NCI-H2107 (cell line): ENCODE measurements around the gene ZCCHC24.

ENCODE experiments used
- DNase-seq: peaks from one replicate; lab custom pipeline; 2025; lab: John Stamatoyannopoulos, UW

The ZCCHC24 gene

GRCh38 chr10:79359816-79360498 lies 85.5 kb downstream of the ZCCHC24 start:
- DNase-seq, result no peak

- no peak for DNase-seq
These were observed 86.6 kb downstream of the ZCCHC24 start for GRCh38 chr10:79358811-79359210.

GRCh38 chr10:79357180-79357579 lies 88.2 kb downstream of the ZCCHC24 start:
- DNase-seq, result no peak

- DNase-seq, result no peak
These were observed 89.3 kb downstream of the ZCCHC24 start for GRCh38 chr10:79356104-79356503.

GRCh38 chr10:79355420-79356017 lies 89.9 kb downstream of the ZCCHC24 start:
- DNase-seq, result no peak

GRCh38 chr10:79354615-79355014 lies 90.8 kb downstream of the ZCCHC24 start:
- DNase-seq, result no peak

- DNase-seq, result no peak
These were observed 91.3 kb downstream of the ZCCHC24 start for GRCh38 chr10:79354141-79354540.

GRCh38 chr10:79353726-79354125 lies 91.7 kb downstream of the ZCCHC24 start:
- no peak for DNase-seq

GRCh38 chr10:79353000-79353406 lies 92.4 kb downstream of the ZCCHC24 start:
- no peak for DNase-seq

- no peak for DNase-seq
These were observed 93.2 kb downstream of the ZCCHC24 start for GRCh38 chr10:79352035-79352877.

GRCh38 chr10:79351332-79351731 lies 94.1 kb downstream of the ZCCHC24 start:
- DNase-seq, result no peak

- DNase-seq, result no peak
These were observed 94.8 kb downstream of the ZCCHC24 start for GRCh38 chr10:79350407-79351154.

- no peak for DNase-seq
These were observed 95.5 kb downstream of the ZCCHC24 start for GRCh38 chr10:79349766-79350406.

- DNase-seq, result no peak
These were observed 96.3 kb downstream of the ZCCHC24 start for GRCh38 chr10:79349072-79349491.

- no peak for DNase-seq
These were observed 96.8 kb downstream of the ZCCHC24 start for GRCh38 chr10:79348640-79348988.

- no peak for DNase-seq
These were observed 97.4 kb downstream of the ZCCHC24 start for GRCh38 chr10:79347894-79348639.

- DNase-seq, result peak; percentile 59
These were observed 98.1 kb downstream of the ZCCHC24 start, which contains the start of gene PPIF for GRCh38 chr10:79347226-79347893. Gene PPIF, plus strand, starts transcription at chr10:79347469. Its CDS starts 80 bp downstream, at chr10:79347549.

GRCh38 chr10:79346388-79347225 lies 98.8 kb downstream of the ZCCHC24 start:
- DNase-seq, result no peak

GRCh38 chr10:79346012-79346340 lies 99.4 kb downstream of the ZCCHC24 start:
- no peak for DNase-seq
